DOHH2 (cell line): ENCODE data around the gene EFEMP1.

Experiments
- CTCF ChIP-seq: fragments of 200-600 bp; sonication (generic); IDR thresholded peaks from one replicate; pipeline ENCODE4 v1.5.1; 2014; ENCODE audit warnings: antibody characterized with exemption, mild to moderate bottlenecking, low read depth, low read length; ENCODE audit not compliant: poor library complexity, severe bottlenecking
- EZH2phosphoT487 ChIP-seq: fragments of 200-600 bp; sonication (generic); IDR thresholded peaks from 2 replicates; pipeline ENCODE4 v1.6.1; 2017; ENCODE audit warnings: borderline replicate concordance, mild to moderate bottlenecking, antibody characterized with exemption, low read length, moderate library complexity, mixed read lengths

GRCh38 chr2:55907686-55908085 lies 15.9 kb downstream of the EFEMP1 start:
- no peak for TF ChIP-seq CTCF
- TF ChIP-seq EZH2phosphoT487: no peak
